HepG2 (cell line): Measurements from ENCODE around the gene CNKSR3. TPM values are rescaled to one million over a fixed set of nuclear protein-coding genes. Genes with fewer than 3 reads are reported as not detected.

ENCODE experiments used
- ARNT ChIP-seq: fragments of 450-650 bp; IDR thresholded peaks from 2 replicates; pipeline ENCODE4 v1.6.1; 2017
- BHLHE40 ChIP-seq: IDR thresholded peaks from 2 replicates; pipeline ENCODE4 v1.6.1; 2011; ENCODE audit warnings: low read length, improper control_type of control experiment
- GATAD2A ChIP-seq: IDR thresholded peaks from 2 replicates; pipeline ENCODE4 v1.6.1; 2016
- MTA3 ChIP-seq: sonication (generic); formaldehyde crosslinking; IDR thresholded peaks from 2 replicates; pipeline ENCODE4 v1.4.0; 2020; ENCODE audit warnings: missing genetic modification reagents
- PTBP1 ChIP-seq: fragments of 200-400 bp; formaldehyde crosslinking; IDR thresholded peaks from 2 replicates; pipeline ENCODE4 v1.6.1; 2018; ENCODE audit warnings: low read length, low read depth; ENCODE audit not compliant: poor library complexity, severe bottlenecking
- SP4 ChIP-seq: sonication (generic); formaldehyde crosslinking; IDR thresholded peaks from 2 replicates; pipeline ENCODE4 v1.8.1; 2023; ENCODE audit warnings: mild to moderate bottlenecking, missing genetic modification reagents
- TSC22D2 ChIP-seq: sonication (generic); formaldehyde crosslinking; IDR thresholded peaks from 2 replicates; pipeline ENCODE4 v1.5.1; 2020; ENCODE audit warnings: missing genetic modification reagents, mild to moderate bottlenecking, borderline replicate concordance
- ZFP36L2 ChIP-seq: sonication (generic); formaldehyde crosslinking; IDR thresholded peaks from 2 replicates; pipeline ENCODE4 v1.4.0; 2020; ENCODE audit warnings: missing genetic modification reagents
- ZMAT3 ChIP-seq: sonication (generic); formaldehyde crosslinking; conservative IDR thresholded peaks from 2 replicates; pipeline ENCODE4 v1.7.0; 2021; ENCODE audit warnings: missing genetic modification reagents
- ZNF616 ChIP-seq: sonication (generic); formaldehyde crosslinking; IDR thresholded peaks from 2 replicates; pipeline ENCODE4 v1.5.0; 2020; ENCODE audit warnings: low read depth, mild to moderate bottlenecking, missing genetic modification reagents
- polyA plus RNA-seq, 8 experiments: library from polyadenylated mRNA; depleted of rRNA in 3 of 8; stranded (reverse) in 7 of 8; unstranded in 1 of 8; fragments of >200 nt; fragmentation: Illumina TruSeq in 4 of 8; extraction: Trizol in 4 of 8; gene quantifications; 2 replicates each; pipeline versions ENCODE4 v1.2.1 to v1.2.3, GENCODE V29; 2011 to 2016; ENCODE audit warnings: low read depth in 4 of 8, missing spikeins in 1 of 8, mixed read lengths in 1 of 8; ENCODE audit not compliant: insufficient read depth in 1 of 8
- total RNA-seq, 5 experiments: library from RNA; depleted of rRNA; stranded (reverse); fragments of >200 nt; fragmentation: Illumina TruSeq; extraction: Trizol; gene quantifications; 2 replicates each; pipeline ENCODE4 v1.2.3, GENCODE V29; 2016; ENCODE audit warnings: low read depth in 1 of 5
- TF ChIP-seq, protein P1 (sequence below): sonication (generic); formaldehyde crosslinking; IDR thresholded peaks from 2 replicates; pipeline ENCODE4 v1.9.0; 2021; ENCODE audit warnings: missing genetic modification reagents, borderline replicate concordance
- TF ChIP-seq, protein P2 (sequence below), 2 experiments: sonication (generic) in 1 of 2; formaldehyde crosslinking in 1 of 2; IDR thresholded peaks; 2 replicates each; pipeline versions ENCODE4 v1.6.1 to v1.9.0; 2014 to 2022; ENCODE audit warnings: antibody characterized with exemption in 1 of 2, borderline replicate concordance in 1 of 2, inconsistent platforms in 1 of 2, low read depth in 1 of 2, missing genetic modification reagents in 1 of 2
- TF ChIP-seq, protein P3 (sequence below): IDR thresholded peaks from 2 replicates; pipeline ENCODE4 v1.6.1; 2016; ENCODE audit warnings: missing genetic modification reagents, missing compliant biosample characterization
- TF ChIP-seq, protein P4 (sequence below): fragments of 450-650 bp; IDR thresholded peaks from 2 replicates; pipeline ENCODE4 v1.6.1; 2016
- TF ChIP-seq, protein P5 (sequence below): sonication (generic); formaldehyde crosslinking; IDR thresholded peaks from 2 replicates; pipeline ENCODE4 v1.4.0; 2020; ENCODE audit warnings: missing genetic modification reagents, mild to moderate bottlenecking, borderline replicate concordance

Gene CNKSR3
- total and polyA plus RNA-seq, 2 of the 13 experiments (the other 11 are each of a cell fraction or from before 2014, with no cell fraction given) = 9.2 to 38.6 TPM

DNA sequence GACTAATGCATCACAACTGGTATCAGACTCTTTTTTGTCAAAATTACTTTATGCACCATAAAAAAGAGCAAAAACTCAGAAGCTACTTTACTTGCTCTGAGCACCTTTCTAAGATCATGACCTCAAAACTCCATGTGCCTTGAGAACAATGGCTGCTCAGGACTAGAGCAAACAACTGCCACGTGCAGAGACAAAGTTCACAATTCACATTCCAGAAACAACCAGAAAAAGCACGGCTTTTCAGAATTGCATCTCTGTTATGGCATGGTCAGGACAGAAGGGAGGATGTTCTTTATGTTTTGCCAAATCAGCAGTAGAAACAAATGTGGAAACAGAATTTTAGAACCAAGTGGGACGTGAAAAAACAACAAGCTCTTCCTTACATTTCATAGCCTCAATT, 70.5 kb downstream of the CNKSR3 start (continued):
- no peak for TF ChIP-seq ZFP36L2 (CRISPR knock-in tag)
- TF ChIP-seq ZMAT3 (CRISPR knock-in tag) = peak; percentile 84
- TF ChIP-seq MTA3 (CRISPR knock-in tag) = no peak
- TF ChIP-seq TSC22D2 = no peak; the same call in 1 of the 2 replicates
- TF ChIP-seq GATAD2A (CRISPR knock-in tag) = peak; percentile 98
- TF ChIP-seq, protein P1, sequence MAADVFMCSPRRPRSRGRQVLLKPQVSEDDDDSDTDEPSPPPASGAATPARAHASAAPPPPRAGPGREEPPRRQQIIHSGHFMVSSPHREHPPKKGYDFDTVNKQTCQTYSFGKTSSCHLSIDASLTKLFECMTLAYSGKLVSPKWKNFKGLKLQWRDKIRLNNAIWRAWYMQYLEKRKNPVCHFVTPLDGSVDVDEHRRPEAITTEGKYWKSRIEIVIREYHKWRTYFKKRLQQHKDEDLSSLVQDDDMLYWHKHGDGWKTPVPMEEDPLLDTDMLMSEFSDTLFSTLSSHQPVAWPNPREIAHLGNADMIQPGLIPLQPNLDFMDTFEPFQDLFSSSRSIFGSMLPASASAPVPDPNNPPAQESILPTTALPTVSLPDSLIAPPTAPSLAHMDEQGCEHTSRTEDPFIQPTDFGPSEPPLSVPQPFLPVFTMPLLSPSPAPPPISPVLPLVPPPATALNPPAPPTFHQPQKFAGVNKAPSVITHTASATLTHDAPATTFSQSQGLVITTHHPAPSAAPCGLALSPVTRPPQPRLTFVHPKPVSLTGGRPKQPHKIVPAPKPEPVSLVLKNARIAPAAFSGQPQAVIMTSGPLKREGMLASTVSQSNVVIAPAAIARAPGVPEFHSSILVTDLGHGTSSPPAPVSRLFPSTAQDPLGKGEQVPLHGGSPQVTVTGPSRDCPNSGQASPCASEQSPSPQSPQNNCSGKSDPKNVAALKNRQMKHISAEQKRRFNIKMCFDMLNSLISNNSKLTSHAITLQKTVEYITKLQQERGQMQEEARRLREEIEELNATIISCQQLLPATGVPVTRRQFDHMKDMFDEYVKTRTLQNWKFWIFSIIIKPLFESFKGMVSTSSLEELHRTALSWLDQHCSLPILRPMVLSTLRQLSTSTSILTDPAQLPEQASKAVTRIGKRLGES (CRISPR knock-in tag) = peak; percentile 95
- TF ChIP-seq, protein P2, sequence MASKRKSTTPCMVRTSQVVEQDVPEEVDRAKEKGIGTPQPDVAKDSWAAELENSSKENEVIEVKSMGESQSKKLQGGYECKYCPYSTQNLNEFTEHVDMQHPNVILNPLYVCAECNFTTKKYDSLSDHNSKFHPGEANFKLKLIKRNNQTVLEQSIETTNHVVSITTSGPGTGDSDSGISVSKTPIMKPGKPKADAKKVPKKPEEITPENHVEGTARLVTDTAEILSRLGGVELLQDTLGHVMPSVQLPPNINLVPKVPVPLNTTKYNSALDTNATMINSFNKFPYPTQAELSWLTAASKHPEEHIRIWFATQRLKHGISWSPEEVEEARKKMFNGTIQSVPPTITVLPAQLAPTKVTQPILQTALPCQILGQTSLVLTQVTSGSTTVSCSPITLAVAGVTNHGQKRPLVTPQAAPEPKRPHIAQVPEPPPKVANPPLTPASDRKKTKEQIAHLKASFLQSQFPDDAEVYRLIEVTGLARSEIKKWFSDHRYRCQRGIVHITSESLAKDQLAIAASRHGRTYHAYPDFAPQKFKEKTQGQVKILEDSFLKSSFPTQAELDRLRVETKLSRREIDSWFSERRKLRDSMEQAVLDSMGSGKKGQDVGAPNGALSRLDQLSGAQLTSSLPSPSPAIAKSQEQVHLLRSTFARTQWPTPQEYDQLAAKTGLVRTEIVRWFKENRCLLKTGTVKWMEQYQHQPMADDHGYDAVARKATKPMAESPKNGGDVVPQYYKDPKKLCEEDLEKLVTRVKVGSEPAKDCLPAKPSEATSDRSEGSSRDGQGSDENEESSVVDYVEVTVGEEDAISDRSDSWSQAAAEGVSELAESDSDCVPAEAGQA (IDR thresholded peaks at IDR 0.05; ENCODE audit: low read depth) = 0 out of 2 replicates have a peak, but pooled peaks have one; percentile 69
- TF ChIP-seq, protein P2 (CRISPR knock-in tag; IDR thresholded peaks at IDR 0.05; ENCODE audit: borderline replicate concordance) = no peak
- TF ChIP-seq, protein P3, sequence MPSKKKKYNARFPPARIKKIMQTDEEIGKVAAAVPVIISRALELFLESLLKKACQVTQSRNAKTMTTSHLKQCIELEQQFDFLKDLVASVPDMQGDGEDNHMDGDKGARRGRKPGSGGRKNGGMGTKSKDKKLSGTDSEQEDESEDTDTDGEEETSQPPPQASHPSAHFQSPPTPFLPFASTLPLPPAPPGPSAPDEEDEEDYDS = no peak
- TF ChIP-seq PTBP1 = no peak
- TF ChIP-seq, protein P4, sequence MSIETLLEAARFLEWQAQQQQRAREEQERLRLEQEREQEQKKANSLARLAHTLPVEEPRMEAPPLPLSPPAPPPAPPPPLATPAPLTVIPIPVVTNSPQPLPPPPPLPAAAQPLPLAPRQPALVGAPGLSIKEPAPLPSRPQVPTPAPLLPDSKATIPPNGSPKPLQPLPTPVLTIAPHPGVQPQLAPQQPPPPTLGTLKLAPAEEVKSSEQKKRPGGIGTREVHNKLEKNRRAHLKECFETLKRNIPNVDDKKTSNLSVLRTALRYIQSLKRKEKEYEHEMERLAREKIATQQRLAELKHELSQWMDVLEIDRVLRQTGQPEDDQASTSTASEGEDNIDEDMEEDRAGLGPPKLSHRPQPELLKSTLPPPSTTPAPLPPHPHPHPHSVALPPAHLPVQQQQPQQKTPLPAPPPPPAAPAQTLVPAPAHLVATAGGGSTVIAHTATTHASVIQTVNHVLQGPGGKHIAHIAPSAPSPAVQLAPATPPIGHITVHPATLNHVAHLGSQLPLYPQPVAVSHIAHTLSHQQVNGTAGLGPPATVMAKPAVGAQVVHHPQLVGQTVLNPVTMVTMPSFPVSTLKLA = peak; percentile 68; the same call in 1 of the 2 replicates
- TF ChIP-seq ZNF616 (CRISPR knock-in tag) = no peak
- TF ChIP-seq, protein P5, sequence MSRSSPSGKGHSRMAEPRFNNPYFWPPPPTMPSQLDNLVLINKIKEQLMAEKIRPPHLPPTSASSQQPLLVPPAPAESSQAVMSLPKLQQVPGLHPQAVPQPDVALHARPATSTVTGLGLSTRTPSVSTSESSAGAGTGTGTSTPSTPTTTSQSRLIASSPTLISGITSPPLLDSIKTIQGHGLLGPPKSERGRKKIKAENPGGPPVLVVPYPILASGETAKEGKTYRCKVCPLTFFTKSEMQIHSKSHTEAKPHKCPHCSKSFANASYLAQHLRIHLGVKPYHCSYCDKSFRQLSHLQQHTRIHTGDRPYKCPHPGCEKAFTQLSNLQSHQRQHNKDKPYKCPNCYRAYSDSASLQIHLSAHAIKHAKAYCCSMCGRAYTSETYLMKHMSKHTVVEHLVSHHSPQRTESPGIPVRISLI (CRISPR knock-in tag) = peak; percentile 31; the same call in 1 of the 2 replicates
- peak; percentile 30; the same call in 1 of the 2 replicates for TF ChIP-seq SP4 (CRISPR knock-in tag)
- no peak for TF ChIP-seq ARNT
- peak; percentile 99 for TF ChIP-seq BHLHE40
